AML-193 (cell line): Measurements from ENCODE around the gene ACOT2.
"Not testable (repeated sequence)": the region's sequence is repeated elsewhere in the genome, so short reads cannot be mapped to it uniquely, and the experiment has no call there.

Experiments
- DNase-seq, 2 experiments: peaks; one replicate each; lab custom pipeline; 2025; lab: John Stamatoyannopoulos, UW

ACOT2 gene

GRCh38 chr14:73569185-73569958 is at the start of gene ACOT2:
TSS of gene ACOT2 (plus strand) at chr14:73569213. CDS start at chr14:73569241, 28 bp downstream.
- peak; percentile 78 to 87 for DNase-seq

- DNase-seq = no peak
These were observed 47.8 kb upstream of the ACOT2 start for GRCh38 chr14:73521229-73521628.

DNA sequence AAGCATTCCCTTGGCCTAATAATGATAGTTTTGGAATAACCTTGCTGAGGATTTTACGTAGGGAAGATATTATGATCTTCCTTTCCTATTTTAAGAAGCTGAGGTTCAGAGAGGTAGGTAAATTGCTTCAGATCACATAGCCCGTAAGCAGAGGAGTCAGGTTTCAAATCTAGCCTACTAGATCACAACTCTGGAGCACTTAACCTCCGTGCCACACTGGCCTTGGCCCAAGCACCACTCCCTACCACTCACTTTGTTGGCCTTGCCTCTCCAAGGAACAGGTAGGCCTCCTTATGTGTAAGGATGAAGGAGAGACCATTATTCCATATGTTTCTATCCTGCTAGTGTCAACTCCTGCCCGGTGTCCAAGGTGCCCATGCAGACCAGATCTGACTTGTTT is 44.5 kb upstream of the ACOT2 start:
- no peak for DNase-seq

DNA sequence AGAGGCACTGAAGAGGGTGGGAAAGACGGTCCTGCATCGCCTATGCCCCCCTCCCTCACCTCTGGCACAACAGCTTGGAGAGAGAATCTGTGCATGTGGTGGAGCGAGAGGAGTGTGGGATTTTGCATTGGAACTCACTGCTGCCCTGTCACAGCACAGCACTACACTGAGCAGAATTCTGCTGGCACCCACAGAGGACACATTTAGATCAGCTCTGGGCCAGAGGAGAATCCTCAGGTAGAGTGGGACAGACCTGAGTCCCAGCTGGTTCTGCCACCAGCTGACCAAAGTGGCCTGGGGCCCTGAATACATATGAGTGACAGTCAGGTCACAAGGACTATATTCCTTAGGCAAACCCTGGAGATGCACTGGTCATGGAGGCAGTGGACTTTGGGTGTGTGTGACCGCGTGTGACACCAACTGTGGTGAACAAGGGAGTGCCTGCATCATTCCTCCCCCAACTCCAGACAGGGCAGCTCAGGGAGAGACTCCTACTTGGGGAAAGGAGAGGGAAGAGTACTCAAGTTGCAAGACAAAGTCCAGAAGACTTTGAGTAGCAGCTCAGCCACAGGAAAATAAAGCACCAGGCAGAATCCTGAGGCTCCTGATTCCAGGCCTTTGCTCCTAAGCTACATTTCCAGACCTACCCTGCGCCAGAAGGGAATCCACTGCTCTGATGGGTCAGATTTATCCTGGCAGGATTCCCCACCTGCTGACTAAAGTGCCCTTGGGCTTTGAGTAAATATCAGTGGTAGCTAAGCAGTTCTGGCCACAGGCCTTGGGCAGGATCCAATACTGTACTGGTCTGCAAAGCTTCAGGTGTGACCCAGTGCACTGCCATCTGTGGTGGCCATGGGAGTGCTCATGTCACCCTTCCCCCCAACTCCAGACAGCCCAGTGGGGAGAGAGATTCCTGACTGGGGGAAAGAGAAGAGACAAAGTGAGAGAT is 42.7 kb upstream of the ACOT2 start:
- DNase-seq = no peak

GRCh38 chr14:73529356-73529755 is 39.7 kb upstream of the ACOT2 start:
- not testable (repeated sequence) for DNase-seq

- not testable (repeated sequence) for DNase-seq
These were observed 37.0 kb upstream of the ACOT2 start for GRCh38 chr14:73531971-73532370.

GRCh38 chr14:73537244-73538045 is 31.6 kb upstream of the ACOT2 start:
- DNase-seq = not testable (repeated sequence)

GRCh38 chr14:73539017-73539416 is 30.0 kb upstream of the ACOT2 start:
- peak in 1 of 2 experiments; percentile 17 for DNase-seq

DNA sequence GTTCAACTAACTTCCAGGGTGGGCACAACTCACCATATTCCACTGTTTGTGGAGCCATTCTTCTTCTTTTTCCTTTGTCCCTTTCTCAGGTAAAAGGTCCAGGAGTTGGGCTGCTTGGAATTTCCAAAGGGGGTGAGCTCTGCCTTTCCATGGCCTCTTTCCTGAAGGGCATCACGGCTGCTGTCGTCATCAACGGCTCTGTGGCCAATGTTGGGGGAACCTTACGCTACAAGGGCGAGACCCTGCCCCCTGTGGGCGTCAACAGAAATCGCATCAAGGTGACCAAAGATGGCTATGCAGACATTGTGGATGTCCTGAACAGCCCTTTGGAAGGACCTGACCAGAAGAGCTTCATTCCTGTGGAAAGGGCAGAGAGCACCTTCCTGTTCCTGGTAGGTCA is 26.1 kb upstream of the ACOT2 start:
- not testable (repeated sequence) for DNase-seq

DNA sequence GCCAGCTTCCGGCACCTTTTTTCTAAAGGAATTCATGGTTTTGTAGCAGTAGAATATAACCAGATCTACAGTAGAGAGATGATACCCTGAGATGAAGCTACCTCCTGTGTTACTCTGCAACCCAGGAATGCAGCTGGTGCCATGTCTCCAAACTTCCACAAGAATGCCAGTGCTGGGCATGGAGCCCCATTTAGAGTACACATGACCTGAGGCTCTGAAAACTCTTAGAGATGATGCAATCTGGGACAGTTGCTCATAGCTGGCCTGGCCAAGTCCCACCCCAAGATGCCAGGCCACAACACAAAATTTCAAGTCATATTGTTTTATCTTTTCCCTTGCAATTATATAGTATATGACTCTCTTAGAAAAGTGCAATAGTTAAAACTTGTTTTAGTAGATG is 23.7 kb upstream of the ACOT2 start:
- DNase-seq = not testable (repeated sequence)

- DNase-seq = not testable (repeated sequence)
These were observed 19.9 kb upstream of the ACOT2 start for GRCh38 chr14:73549097-73549496.

GRCh38 chr14:73549889-73550524 is 19.0 kb upstream of the ACOT2 start:
- not testable (repeated sequence) for DNase-seq

- no peak for DNase-seq
These were observed 15.2 kb upstream of the ACOT2 start for GRCh38 chr14:73553845-73554244.

- DNase-seq = not testable (repeated sequence)
These were observed 11.8 kb upstream of the ACOT2 start for GRCh38 chr14:73557201-73557600.

DNA sequence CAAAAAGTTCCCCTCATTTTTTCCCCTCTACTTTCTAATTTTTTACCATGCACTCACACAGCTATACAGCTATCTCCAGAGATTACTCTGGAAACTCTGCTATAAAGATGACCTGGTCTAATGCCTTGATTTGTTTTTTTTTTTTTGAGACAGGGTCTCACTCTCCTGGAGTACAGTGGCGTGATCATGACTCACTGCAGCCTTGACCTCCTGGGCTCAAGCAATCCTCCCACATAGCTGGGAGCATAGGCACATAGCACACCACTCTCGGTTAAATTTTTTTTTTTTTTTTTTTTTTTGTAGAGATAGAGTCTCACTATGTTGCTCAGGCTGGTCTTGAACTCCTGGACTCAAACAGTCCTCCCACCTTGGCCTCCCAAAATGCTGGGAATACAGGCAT is 10.8 kb upstream of the ACOT2 start:
- not testable (repeated sequence) for DNase-seq

GRCh38 chr14:73562256-73562655 is 6.8 kb upstream of the ACOT2 start:
- not testable (repeated sequence) for DNase-seq

GRCh38 chr14:73562696-73563095 is 6.3 kb upstream of the ACOT2 start:
- not testable (repeated sequence) for DNase-seq

- not testable (repeated sequence) for DNase-seq
These were observed 2.6 kb upstream of the ACOT2 start for GRCh38 chr14:73566431-73566830.

DNA sequence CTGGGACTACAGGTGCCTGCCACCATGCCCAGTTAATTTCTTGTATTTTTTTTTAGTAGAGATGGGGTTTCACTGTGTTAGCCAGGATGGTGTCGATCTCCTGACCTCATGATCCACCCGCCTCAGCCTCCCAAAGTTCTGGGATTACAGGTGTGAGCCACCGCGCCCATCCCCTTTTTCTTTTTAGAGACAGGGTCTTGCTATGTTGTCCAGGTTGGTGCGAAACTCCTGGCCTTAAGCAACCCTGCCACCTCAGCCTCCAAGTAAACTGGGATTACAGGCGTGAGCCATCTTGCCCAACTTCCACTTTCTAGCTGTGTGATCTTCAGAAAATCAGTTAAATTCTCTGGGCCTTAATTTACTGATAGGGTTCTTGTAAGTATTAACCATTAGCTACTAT is 2.1 kb upstream of the ACOT2 start:
- not testable (repeated sequence) for DNase-seq

- DNase-seq = no peak
These were observed 1.7 kb upstream of the ACOT2 start for GRCh38 chr14:73567358-73567757.
